Stomach (tissue), 9 donors: Measurements from ENCODE around the gene NUB1. TPM values are rescaled to one million over a fixed set of nuclear protein-coding genes. Genes with fewer than 3 reads are reported as not detected.
A peak's percentile ranks its signal among the peaks of the same experiment; 100 is the strongest.

Experiments
- DNase-seq, 2 donors: peaks; one replicate each; pipeline versions ENCODE4 v3.0.0 to v3.0.0-alpha.2; 2013 to 2019
- H3K27ac ChIP-seq, 5 donors: fragments of 200-600 bp in 4 of 5; sonication (generic) in 4 of 5; one replicate each; pipeline ENCODE4 v1.5.1; 2013 to 2019; ENCODE audit warnings: mild to moderate bottlenecking in 1 of 5, moderate library complexity in 1 of 5
- H3K27me3 ChIP-seq, 3 donors: fragments of 200-600 bp; sonication (generic); one replicate each; pipeline ENCODE4 v1.5.1; 2017 to 2019; ENCODE audit warnings: mixed run types in 1 of 3
- H3K36me3 ChIP-seq, 4 donors: fragments of 200-600 bp; sonication (generic); 1 replicate in 3 of 4; 2 replicates in 1 of 4; pipeline ENCODE4 v1.5.1; 2016 to 2019
- H3K4me1 ChIP-seq, 4 donors: fragments of 200-600 bp; sonication (generic); one replicate each; pipeline ENCODE4 v1.5.1; 2016 to 2019
- H3K4me3 ChIP-seq, 4 donors: fragments of 200-600 bp; sonication (generic) in 3 of 4; one replicate each; pipeline ENCODE4 v1.5.1; 2016 to 2019; ENCODE audit warnings: mild to moderate bottlenecking in 1 of 4
- H3K9me3 ChIP-seq, 4 donors: fragments of 200-600 bp; sonication (generic); one replicate each; pipeline ENCODE4 v1.5.1; 2016 to 2019
- EP300 ChIP-seq: sonication (generic); formaldehyde crosslinking; IDR thresholded peaks from one replicate; pipeline ENCODE4 v1.6.1; 2017; ENCODE audit warnings: antibody characterized with exemption
- POLR2A ChIP-seq, 4 donors: fragments of 450-650 bp; IDR thresholded peaks; one replicate each; pipeline ENCODE4 v1.6.1; 2016; ENCODE audit warnings: antibody characterized with exemption in 4 of 4, control low read depth in 2 of 4, mild to moderate bottlenecking in 1 of 4, moderate library complexity in 1 of 4
- POLR2AphosphoS5 ChIP-seq, 3 donors: sonication (generic); formaldehyde crosslinking; IDR thresholded peaks; one replicate each; pipeline ENCODE4 v1.6.1; 2016; ENCODE audit warnings: antibody characterized with exemption in 3 of 3
- WGBS, 5 donors: extraction: QIAGEN DNeasy Blood & Tissue Kit in 3 of 5; methylation state at CpG; one replicate each; pipeline versions ENCODE4 v1.1.5 to v1.1.7; 2013 to 2018; 5-methylcytosine and 5-hydroxymethylcytosine counted together
- intact Hi-C: fragments of 100-400 bp; cut with DNase I; formaldehyde crosslinking; loops from one replicate; pipeline ENCODE4 v1.15.1; 2023; ENCODE audit warnings: low total_unique reads
- polyA plus RNA-seq, 3 donors: library from polyadenylated mRNA; stranded (reverse); fragments of 200-250 nt; gene quantifications; one replicate each; pipeline ENCODE4 v1.2.3, GENCODE V29; 2013
- total RNA-seq, 5 donors: library from RNA; depleted of rRNA; stranded (reverse); fragments of >200 nt; gene quantifications; one replicate each; pipeline versions ENCODE4 v1.1.0 to v1.2.3, GENCODE V29; 2014 to 2016
- TF ChIP-seq, protein P1 (sequence below), 7 experiments: fragments of 450-650 bp in 4 of 7; fragments of 200-600 bp in 3 of 7; sonication (generic) in 3 of 7; IDR thresholded peaks; one replicate each; pipeline ENCODE4 v1.5.1; 2016 to 2019; ENCODE audit warnings: antibody characterized with exemption in 7 of 7, control low read depth in 2 of 7, mild to moderate bottlenecking in 1 of 7
- donor health status: healthy with polysubstance abuse.
- donor health status: Bipolar disorder and iron deficiency.
- donor health status: healthy.

Gene NUB1
- total and polyA plus RNA-seq, 8 donors: 16.3 to 121 (median 32.5) TPM

DNA sequence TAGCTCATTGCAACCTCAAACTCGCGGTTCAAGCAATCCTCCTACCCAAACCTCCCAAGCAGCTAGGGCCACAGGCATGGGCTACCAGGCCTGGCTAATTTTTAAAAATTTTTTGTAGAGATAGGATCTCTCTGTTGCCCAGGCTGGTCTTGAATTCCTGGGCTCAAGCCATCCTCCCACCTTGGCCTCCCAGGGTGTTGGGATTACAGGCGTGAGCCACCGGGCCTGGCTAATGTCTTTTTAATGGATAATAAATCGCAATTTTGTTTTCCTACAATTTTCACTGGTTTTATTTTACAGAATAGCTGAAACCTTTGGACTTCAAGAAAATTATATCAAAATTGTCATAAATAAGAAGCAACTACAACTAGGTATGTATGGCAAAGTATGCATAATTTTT is 10.9 kb downstream of the NUB1 start:
- TF ChIP-seq POLR2AphosphoS5 (IDR thresholded peaks at IDR 0.05) (no peak), EP300 (no peak), POLR2A (IDR thresholded peaks at IDR 0.05) (no peak)
- TF ChIP-seq, protein P1, sequence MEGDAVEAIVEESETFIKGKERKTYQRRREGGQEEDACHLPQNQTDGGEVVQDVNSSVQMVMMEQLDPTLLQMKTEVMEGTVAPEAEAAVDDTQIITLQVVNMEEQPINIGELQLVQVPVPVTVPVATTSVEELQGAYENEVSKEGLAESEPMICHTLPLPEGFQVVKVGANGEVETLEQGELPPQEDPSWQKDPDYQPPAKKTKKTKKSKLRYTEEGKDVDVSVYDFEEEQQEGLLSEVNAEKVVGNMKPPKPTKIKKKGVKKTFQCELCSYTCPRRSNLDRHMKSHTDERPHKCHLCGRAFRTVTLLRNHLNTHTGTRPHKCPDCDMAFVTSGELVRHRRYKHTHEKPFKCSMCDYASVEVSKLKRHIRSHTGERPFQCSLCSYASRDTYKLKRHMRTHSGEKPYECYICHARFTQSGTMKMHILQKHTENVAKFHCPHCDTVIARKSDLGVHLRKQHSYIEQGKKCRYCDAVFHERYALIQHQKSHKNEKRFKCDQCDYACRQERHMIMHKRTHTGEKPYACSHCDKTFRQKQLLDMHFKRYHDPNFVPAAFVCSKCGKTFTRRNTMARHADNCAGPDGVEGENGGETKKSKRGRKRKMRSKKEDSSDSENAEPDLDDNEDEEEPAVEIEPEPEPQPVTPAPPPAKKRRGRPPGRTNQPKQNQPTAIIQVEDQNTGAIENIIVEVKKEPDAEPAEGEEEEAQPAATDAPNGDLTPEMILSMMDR (IDR thresholded peaks at IDR 0.05): no peak
- Histone ChIP-seq H3K4me1 (peaks cover 0 to 42% (median 9%) of the 10 kb centered on the region in 4 donors), H3K36me3 (peaks cover 44 to 90% (median 82%) of the 10 kb centered on the region in 4 donors), H3K27me3 (no peaks in the 10 kb centered on the region), H3K9me3 (no peaks in the 10 kb centered on the region), H3K27ac (peak overlapping the region in 2 of 5 donors; percentile 14 to 33), H3K4me3 (no peak overlapping the region)
- DNase-seq: no peak
- intact Hi-C loops: no loop called here
- 71 to 92% (median 73%) methylated on average over 5 of the region's 5 CpGs for WGBS, 5 donors

DNA sequence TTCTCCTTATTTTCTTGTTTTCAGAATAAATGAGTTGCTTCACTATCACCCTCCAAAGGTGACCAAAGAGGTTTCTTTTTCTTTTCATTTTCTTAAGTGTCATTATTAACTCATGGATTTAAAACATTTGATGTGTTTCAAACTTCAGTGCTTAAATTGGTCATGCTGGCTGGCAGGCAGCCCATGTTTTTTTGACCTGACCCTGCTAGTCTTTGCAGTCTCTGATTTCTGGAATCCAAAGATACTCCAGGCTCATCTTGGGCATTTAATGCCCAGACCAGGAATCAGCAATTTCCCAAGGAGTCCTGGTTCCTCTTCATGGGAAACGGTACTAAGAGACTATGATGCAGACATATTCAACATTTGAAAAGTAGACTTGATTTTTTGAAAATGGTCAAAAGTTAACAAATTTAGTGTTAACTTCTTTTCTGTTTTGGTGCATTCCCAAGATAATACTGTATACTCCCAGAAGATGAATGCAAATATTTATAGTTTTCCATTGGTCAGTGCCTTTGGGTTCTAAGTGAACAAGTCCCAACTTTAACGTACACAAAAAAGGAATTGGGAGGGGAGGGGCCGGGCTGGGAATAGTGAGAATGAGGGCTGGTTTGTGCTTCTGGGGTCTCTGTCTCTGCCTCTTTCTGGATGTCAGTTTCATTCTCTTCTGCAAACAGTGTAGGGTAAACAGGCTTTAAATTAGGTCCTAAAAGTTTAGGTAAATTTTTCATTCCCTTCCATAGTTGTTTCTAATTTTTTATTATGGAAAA is 19.8 kb downstream of the NUB1 start:
- intact Hi-C loops: no loop called here

DNA sequence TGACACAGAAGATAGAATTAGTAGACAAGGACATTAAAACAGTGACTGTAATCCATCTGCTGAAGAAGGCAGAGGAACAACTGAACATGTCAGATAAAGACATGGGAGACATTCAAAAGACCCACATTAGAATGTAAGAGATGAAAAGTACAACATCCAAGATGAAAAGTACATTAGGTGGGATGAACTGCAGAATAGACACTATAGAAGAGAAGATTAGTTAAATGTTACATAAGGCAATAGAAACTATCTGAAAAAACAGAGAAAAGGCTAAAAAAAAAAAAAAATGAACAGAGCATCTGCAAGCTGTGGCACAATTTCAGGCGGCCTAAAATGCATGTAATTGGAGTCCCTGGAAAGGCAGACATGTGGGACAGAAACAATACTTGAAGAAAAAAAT is 21.6 kb downstream of the NUB1 start:
- H3K27me3 ChIP-seq: no peaks in the 10 kb centered on the region
- no peak overlapping the region for H3K27ac ChIP-seq
- H3K4me1 ChIP-seq: peaks cover 0 to 24% (median 10%) of the 10 kb centered on the region in 4 donors
- WGBS, 5 donors: 94 to 100% (median 100%) methylated on average over 1 of the region's 1 CpG
- TF ChIP-seq POLR2A (IDR thresholded peaks at IDR 0.05) (no peak), EP300 (no peak), POLR2AphosphoS5 (IDR thresholded peaks at IDR 0.05) (no peak)
- TF ChIP-seq, protein P1 (IDR thresholded peaks at IDR 0.05): no peak
- H3K4me3 ChIP-seq: no peak overlapping the region
- intact Hi-C loops: no loop called here
- H3K9me3 ChIP-seq: no peaks in the 10 kb centered on the region
- no peak for DNase-seq
- peaks cover 25 to 73% (median 63%) of the 10 kb centered on the region in 4 donors for H3K36me3 ChIP-seq

More for the DNA sequence above, 19.8 kb downstream of the NUB1 start:
- DNase-seq: no peak
- Histone ChIP-seq H3K4me3 (no peak overlapping the region), H3K9me3 (no peaks in the 10 kb centered on the region), H3K4me1 (peaks cover 0 to 9% (median 3%) of the 10 kb centered on the region in 4 donors), H3K27ac (no peak overlapping the region), H3K36me3 (peaks cover 43 to 80% (median 79%) of the 10 kb centered on the region in 4 donors), H3K27me3 (no peaks in the 10 kb centered on the region)
- TF ChIP-seq, protein P1 (IDR thresholded peaks at IDR 0.05): no peak
- no peak for TF ChIP-seq EP300
- 80 to 89% (median 82%) methylated on average over 3 of the region's 3 CpGs for WGBS, 5 donors

DNA sequence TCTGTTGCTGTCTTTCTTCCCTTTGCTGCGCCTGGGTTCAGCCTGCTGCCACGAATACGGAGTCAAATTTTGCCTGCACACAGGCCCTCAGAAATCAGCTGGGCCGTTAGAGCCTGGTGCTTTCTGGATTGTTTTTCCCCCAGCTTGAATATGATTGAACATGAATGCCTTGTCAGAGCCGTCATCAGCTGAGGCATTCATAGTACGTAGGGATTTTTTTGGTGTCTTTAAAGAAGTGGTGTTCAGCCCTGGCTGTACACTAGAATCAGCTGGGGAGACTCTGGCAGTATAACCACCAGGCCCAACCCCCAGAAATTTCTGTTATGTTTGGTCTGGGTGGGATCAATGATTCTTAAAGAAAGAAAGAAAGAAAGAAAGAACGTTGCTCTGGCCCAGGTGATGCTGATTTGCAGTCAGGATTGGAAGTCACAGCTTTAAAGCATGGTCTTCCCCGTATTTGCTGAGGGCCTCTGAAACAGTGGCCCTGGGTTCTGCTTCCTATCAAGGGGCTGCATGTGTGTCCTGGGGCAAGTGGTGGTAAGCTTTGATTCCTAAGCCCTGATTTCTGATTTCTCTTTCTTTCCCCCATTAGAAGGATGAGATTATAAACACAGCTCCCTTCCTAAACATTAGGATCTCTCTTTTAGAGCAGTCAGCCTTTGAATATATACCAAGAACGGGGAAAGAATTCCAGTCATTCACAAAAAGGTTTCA is 24.7 kb downstream of the NUB1 start:
- intact Hi-C loops: loop anchor here (5.0 kb wide), 1 partner anchor 81 kb away; no protein-coding TSS in a partner anchor

More for the DNA sequence above, 24.7 kb downstream of the NUB1 start:
- peaks cover 7 to 69% (median 58%) of the 10 kb centered on the region in 4 donors for H3K36me3 ChIP-seq
- H3K4me1 ChIP-seq: peaks cover 0 to 32% (median 12%) of the 10 kb centered on the region in 4 donors
- H3K27me3 ChIP-seq: no peaks in the 10 kb centered on the region
- no peak for DNase-seq
- no peak overlapping the region for H3K4me3 ChIP-seq
- WGBS, 5 donors: 73 to 80% (median 77%) methylated on average over 9 of the region's 9 CpGs
- peak overlapping the region in 4 of 5 donors; percentile 52 to 80 (median 63) for H3K27ac ChIP-seq
- no peaks in the 10 kb centered on the region for H3K9me3 ChIP-seq
- TF ChIP-seq, protein P1 (IDR thresholded peaks at IDR 0.05): no peak
- TF ChIP-seq POLR2AphosphoS5 (IDR thresholded peaks at IDR 0.05): no peak
- TF ChIP-seq POLR2A (IDR thresholded peaks at IDR 0.05): no peak
- no peak for TF ChIP-seq EP300
